Uterus (tissue), 2 donors: Measurements from ENCODE around the gene HSD11B1L.

Experiments used
- CTCF ChIP-seq, 4 experiments: fragments of 200-600 bp in 2 of 4; fragments of 450-650 bp in 2 of 4; sonication (generic) in 2 of 4; IDR thresholded peaks; one replicate each; pipeline ENCODE4 v1.5.1; 2016 to 2019; ENCODE audit warnings: antibody characterized with exemption in 4 of 4, mild to moderate bottlenecking in 2 of 4, moderate library complexity in 1 of 4
- POLR2A ChIP-seq, 2 donors: fragments of 450-650 bp; IDR thresholded peaks; one replicate each; pipeline ENCODE4 v1.6.1; 2016; ENCODE audit warnings: antibody characterized with exemption in 2 of 2, mild to moderate bottlenecking in 1 of 2, moderate library complexity in 1 of 2

GRCh38 chr19:5718037-5718578, 37.3 kb downstream of the HSD11B1L start:
- TF ChIP-seq CTCF (IDR thresholded peaks at IDR 0.05) (no peak), POLR2A (IDR thresholded peaks at IDR 0.05) (no peak)
